ENCODE results near the gene CLMN. TPM values are rescaled to one million over a fixed set of nuclear protein-coding genes. Genes with fewer than 3 reads are reported as not detected.

The CLMN gene
- total and polyA plus RNA-seq, 2 donors (not counting 3 experiments of a cell fraction or from before 2014, with no cell fraction given), result 0.72 to 9.6 TPM

GRCh38 chr14:95229749-95230148 is 90.0 kb downstream of the CLMN start:
- Histone ChIP-seq H3K4me1 (ENCODE audit: control insufficient read depth, extremely low read depth, insufficient read depth, low read length) (peaks cover 8% of the 10 kb centered on the region), H3K79me2 (ENCODE audit: control insufficient read depth, insufficient read depth, low read length) (no peaks in the 10 kb centered on the region), H3K4me3 (replicated peaks in 1 of 3; ENCODE audit: insufficient read depth in 1 of 3, low read depth in 1 of 3, low read length in 3 of 3) (no peak overlapping the region), H3K9ac (replicated peaks; ENCODE audit: extremely low read depth, insufficient read depth, low read length) (no peak overlapping the region), H3K27ac (ENCODE audit: insufficient read depth, low read depth, low read length) (no peak overlapping the region), H4K20me1 (replicated peaks; ENCODE audit: control insufficient read depth, extremely low read depth, insufficient read depth, low read length) (no peaks in the 10 kb centered on the region), H3K9me3 (replicated peaks; ENCODE audit: control insufficient read depth, insufficient read depth, low read length) (no peaks in the 10 kb centered on the region), H3K36me3 (ENCODE audit: control insufficient read depth in 2 of 2, extremely low read depth in 1 of 2, insufficient read depth in 2 of 2, low read length in 2 of 2) (no peaks in the 10 kb centered on the region), H3K27me3 (ENCODE audit: control insufficient read depth in 2 of 2, insufficient read depth in 2 of 2, low read length in 2 of 2) (peaks cover 0 to 2% of the 10 kb centered on the region in 2 experiments), H2AFZ (ENCODE audit: low read depth, low read length) (no peak overlapping the region), H3K9me1 (replicated peaks; ENCODE audit: control insufficient read depth, extremely low read depth, insufficient read depth, low read length) (no peaks in the 10 kb centered on the region), H3K4me2 (ENCODE audit: insufficient read depth, low read length) (no peak overlapping the region)
- POLR2A ChIA-PET, result no interaction called here
- FAIRE-seq, result no peak
- no TSS peak for BruUV-seq (replicated peaks)
- no peak for TF ChIP-seq EZH2 (IDR thresholded peaks at IDR 0.05; ENCODE audit: borderline replicate concordance, low read depth, low read length, severe bottlenecking)
- no peak for TF ChIP-seq JUN (IDR thresholded peaks at IDR 0.05; ENCODE audit: borderline replicate concordance, insufficient read depth, insufficient read length, low read depth)
- no peak for TF ChIP-seq FOS (IDR thresholded peaks at IDR 0.05; ENCODE audit: borderline replicate concordance, insufficient read depth, low read length)
- no peak for TF ChIP-seq MYC (IDR thresholded peaks at IDR 0.05; ENCODE audit: low read depth, low read length)
- no peak for TF ChIP-seq CTCF (IDR thresholded peaks at IDR 0.05; ENCODE audit: extremely low read depth in 1 of 2, insufficient read depth in 1 of 2, low read depth in 1 of 2, low read length in 2 of 2)
- TF ChIP-seq GATA2 (IDR thresholded peaks at IDR 0.05; ENCODE audit: insufficient read depth, insufficient read length, low read depth, low read length), result no peak
- TF ChIP-seq POLR2A (IDR thresholded peaks at IDR 0.05; ENCODE audit: low read depth, low read length), result no peak
- TF ChIP-seq POLR2AphosphoS5 (IDR thresholded peaks at IDR 0.05; ENCODE audit: insufficient read depth, low read depth, low read length), result no peak
- no peak for TF ChIP-seq MAX (IDR thresholded peaks at IDR 0.05; ENCODE audit: insufficient read depth, insufficient read length)
- CTCF ChIA-PET, result interaction anchor here (0.6 to 1.4 kb wide), 4 partner anchors 10 to 132 kb away, joined by 3 to 4 read pairs (median 4); no protein-coding TSS in a partner anchor
- dilution Hi-C loops (cut with MboI; ENCODE audit: extremely low pct_ligation_motif_present, low sequenced_read_pairs), result no loop called here
- DNase-seq (ENCODE audit: low read depth, low spot score), result no peak
- intact Hi-C loops (cut with micrococcal nuclease), result no loop called here
